DOHH2 (cell line): ENCODE results near the gene TMEM174.

ENCODE experiments used
- H3F3A ChIP-seq: fragments of 200-600 bp; sonication (generic), shearing (Covaris generic); 2 replicates; pipeline ENCODE4 v1.6.0; 2016; ENCODE audit warnings: antibody characterized with exemption, mild to moderate bottlenecking; ENCODE audit not compliant: control insufficient read depth, insufficient read depth
- H3K27ac ChIP-seq: fragments of 200-600 bp; sonication (generic); 2 replicates; pipeline ENCODE4 v1.5.1; 2014; ENCODE audit warnings: low read depth, mild to moderate bottlenecking, low read length, moderate library complexity
- H3K27me3 ChIP-seq: fragments of 200-600 bp; sonication (generic); 2 replicates; pipeline ENCODE4 v1.6.1; 2014; ENCODE audit warnings: mild to moderate bottlenecking, low read length, mixed read lengths; ENCODE audit not compliant: control insufficient read depth
- H3K36me3 ChIP-seq: fragments of 200-600 bp; sonication (generic); 2 replicates; pipeline ENCODE4 v1.6.1; 2014; ENCODE audit warnings: mild to moderate bottlenecking, low read length, moderate library complexity, mixed read lengths; ENCODE audit not compliant: control insufficient read depth
- H3K4me1 ChIP-seq: fragments of 200-600 bp; sonication (generic); 2 replicates; pipeline ENCODE4 v1.6.1; 2014; ENCODE audit warnings: mild to moderate bottlenecking, low read length, mixed read lengths; ENCODE audit not compliant: control insufficient read depth
- H3K4me2 ChIP-seq: fragments of 200-600 bp; sonication (generic); 2 replicates; pipeline ENCODE4 v1.6.0; 2014; ENCODE audit warnings: mild to moderate bottlenecking, low read length, moderate library complexity
- H3K4me3 ChIP-seq: fragments of 200-600 bp; sonication (generic); 2 replicates; pipeline ENCODE4 v1.5.1; 2014; ENCODE audit warnings: mild to moderate bottlenecking, low read length, mixed read lengths
- H3K79me2 ChIP-seq: fragments of 200-600 bp; sonication (generic); 2 replicates; pipeline ENCODE4 v1.6.1; 2014; ENCODE audit warnings: mild to moderate bottlenecking, low read length, mixed read lengths; ENCODE audit not compliant: control insufficient read depth
- H3K9me2 ChIP-seq: fragments of 200-600 bp; sonication (generic); replicated peaks from 2 replicates; pipeline ENCODE4 v1.6.1; 2014; ENCODE audit warnings: mild to moderate bottlenecking, low read length, mixed read lengths; ENCODE audit not compliant: control insufficient read depth
- H3K9me3 ChIP-seq: fragments of 200-600 bp; sonication (generic); 2 replicates; pipeline ENCODE4 v1.6.1; 2014; ENCODE audit warnings: antibody characterized with exemption, low read length, mixed read lengths; ENCODE audit not compliant: control insufficient read depth, insufficient read depth
- H4K20me1 ChIP-seq: fragments of 200-600 bp; sonication (generic); 2 replicates; pipeline ENCODE4 v1.6.0; 2014; ENCODE audit warnings: low read depth, mild to moderate bottlenecking, antibody characterized with exemption, low read length, moderate library complexity; ENCODE audit not compliant: control insufficient read depth, insufficient read depth
- EZH2phosphoT487 ChIP-seq: fragments of 200-600 bp; sonication (generic); IDR thresholded peaks from 2 replicates; pipeline ENCODE4 v1.6.1; 2017; ENCODE audit warnings: borderline replicate concordance, mild to moderate bottlenecking, antibody characterized with exemption, low read length, moderate library complexity, mixed read lengths
- TF ChIP-seq, protein P1 (sequence below): fragments of 200-600 bp; sonication (generic); IDR thresholded peaks from one replicate; pipeline ENCODE4 v1.5.1; 2014; ENCODE audit warnings: antibody characterized with exemption, mild to moderate bottlenecking, low read depth, low read length; ENCODE audit not compliant: poor library complexity, severe bottlenecking

Gene TMEM174

DNA sequence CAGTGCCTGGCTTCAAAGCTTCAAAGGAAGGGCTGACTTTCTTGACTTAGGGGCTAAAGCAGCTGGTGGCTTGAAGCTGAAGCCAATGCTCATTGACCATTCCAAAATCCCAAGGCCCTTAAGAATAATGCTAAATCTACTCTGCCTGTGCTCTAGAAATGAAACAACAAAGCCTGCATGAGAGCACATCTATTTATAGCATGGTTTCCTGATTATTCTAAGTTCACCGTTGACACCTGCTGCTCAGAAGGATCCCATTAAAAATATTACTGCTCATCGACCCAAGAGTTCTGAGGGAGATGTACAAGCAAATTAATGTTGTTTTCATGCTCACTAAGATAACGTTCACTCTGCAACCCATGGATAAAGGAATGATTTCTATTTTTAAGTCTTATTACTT, 6.7 kb downstream of the TMEM174 start:
- H3K27me3 ChIP-seq: no peaks in the 10 kb centered on the region
- TF ChIP-seq, protein P1, sequence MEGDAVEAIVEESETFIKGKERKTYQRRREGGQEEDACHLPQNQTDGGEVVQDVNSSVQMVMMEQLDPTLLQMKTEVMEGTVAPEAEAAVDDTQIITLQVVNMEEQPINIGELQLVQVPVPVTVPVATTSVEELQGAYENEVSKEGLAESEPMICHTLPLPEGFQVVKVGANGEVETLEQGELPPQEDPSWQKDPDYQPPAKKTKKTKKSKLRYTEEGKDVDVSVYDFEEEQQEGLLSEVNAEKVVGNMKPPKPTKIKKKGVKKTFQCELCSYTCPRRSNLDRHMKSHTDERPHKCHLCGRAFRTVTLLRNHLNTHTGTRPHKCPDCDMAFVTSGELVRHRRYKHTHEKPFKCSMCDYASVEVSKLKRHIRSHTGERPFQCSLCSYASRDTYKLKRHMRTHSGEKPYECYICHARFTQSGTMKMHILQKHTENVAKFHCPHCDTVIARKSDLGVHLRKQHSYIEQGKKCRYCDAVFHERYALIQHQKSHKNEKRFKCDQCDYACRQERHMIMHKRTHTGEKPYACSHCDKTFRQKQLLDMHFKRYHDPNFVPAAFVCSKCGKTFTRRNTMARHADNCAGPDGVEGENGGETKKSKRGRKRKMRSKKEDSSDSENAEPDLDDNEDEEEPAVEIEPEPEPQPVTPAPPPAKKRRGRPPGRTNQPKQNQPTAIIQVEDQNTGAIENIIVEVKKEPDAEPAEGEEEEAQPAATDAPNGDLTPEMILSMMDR: no peak
- no peaks in the 10 kb centered on the region for H3K9me3 ChIP-seq
- no peaks in the 10 kb centered on the region for H3K79me2 ChIP-seq
- no peaks in the 10 kb centered on the region for H3F3A ChIP-seq
- peaks cover 25% of the 10 kb centered on the region for H3K4me1 ChIP-seq
- no peaks in the 10 kb centered on the region for H3K9me2 ChIP-seq
- H4K20me1 ChIP-seq: no peaks in the 10 kb centered on the region
- peak overlapping the region; percentile 25; the same call in 1 of the 2 replicates for H3K4me2 ChIP-seq
- H3K27ac ChIP-seq: no peak overlapping the region
- H3K4me3 ChIP-seq: peak overlapping the region; percentile 20; the same call in 1 of the 2 replicates
- H3K36me3 ChIP-seq: no peaks in the 10 kb centered on the region

GRCh38 chr5:73180566-73180965, 7.6 kb downstream of the TMEM174 start:
- Histone ChIP-seq H3K9me2 (no peaks in the 10 kb centered on the region), H3K27me3 (no peaks in the 10 kb centered on the region), H3K4me2 (peak overlapping the region; percentile 25; the same call in 1 of the 2 replicates), H3K4me1 (peaks cover 24% of the 10 kb centered on the region), H3K4me3 (no peak overlapping the region), H3K9me3 (no peaks in the 10 kb centered on the region), H3K36me3 (no peaks in the 10 kb centered on the region), H3K79me2 (no peaks in the 10 kb centered on the region), H3K27ac (no peak overlapping the region), H4K20me1 (no peaks in the 10 kb centered on the region), H3F3A (no peaks in the 10 kb centered on the region)
- TF ChIP-seq, protein P1: no peak
- TF ChIP-seq EZH2phosphoT487: no peak

DNA sequence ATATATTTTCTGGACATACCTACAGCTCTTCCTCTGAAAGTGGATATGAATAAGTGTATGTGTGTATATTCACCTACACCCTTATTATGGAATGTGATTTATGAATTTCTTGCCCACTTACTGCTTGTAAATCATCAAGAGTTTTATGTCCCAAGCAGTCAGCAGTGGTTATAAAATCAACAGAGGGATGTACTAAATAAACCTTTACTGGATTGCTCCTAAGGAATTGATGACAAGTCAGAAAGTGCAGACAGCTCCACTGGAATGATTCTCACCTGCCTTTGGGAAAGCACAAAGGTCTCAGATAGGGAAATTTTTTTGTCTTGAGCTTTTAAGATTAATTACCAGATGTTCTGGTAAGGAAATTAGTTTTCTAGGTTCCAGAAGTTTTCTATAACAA, 9.3 kb downstream of the TMEM174 start:
- no peaks in the 10 kb centered on the region for H3K9me2 ChIP-seq
- no peaks in the 10 kb centered on the region for H4K20me1 ChIP-seq
- TF ChIP-seq, protein P1: no peak
- no peak for TF ChIP-seq EZH2phosphoT487
- peaks cover 24% of the 10 kb centered on the region for H3K4me1 ChIP-seq
- no peaks in the 10 kb centered on the region for H3K79me2 ChIP-seq
- no peaks in the 10 kb centered on the region for H3K9me3 ChIP-seq
- H3K4me3 ChIP-seq: no peak overlapping the region
- H3K27ac ChIP-seq: no peak overlapping the region
- H3K4me2 ChIP-seq: no peak overlapping the region
- H3K27me3 ChIP-seq: no peaks in the 10 kb centered on the region
- H3K36me3 ChIP-seq: no peaks in the 10 kb centered on the region
- H3F3A ChIP-seq: no peaks in the 10 kb centered on the region

- Histone ChIP-seq H3K4me3 (no peak overlapping the region), H4K20me1 (no peaks in the 10 kb centered on the region), H3F3A (no peaks in the 10 kb centered on the region), H3K27me3 (no peaks in the 10 kb centered on the region), H3K9me2 (no peaks in the 10 kb centered on the region), H3K4me1 (peaks cover 24% of the 10 kb centered on the region), H3K4me2 (no peak overlapping the region), H3K27ac (no peak overlapping the region), H3K36me3 (no peaks in the 10 kb centered on the region), H3K79me2 (no peaks in the 10 kb centered on the region), H3K9me3 (no peaks in the 10 kb centered on the region)
- TF ChIP-seq EZH2phosphoT487: no peak
- TF ChIP-seq, protein P1: no peak
These were observed 10.0 kb downstream of the TMEM174 start for GRCh38 chr5:73183000-73183399.
